ENCODE measurements around the gene EPX. TPM values are rescaled to one million over a fixed set of nuclear protein-coding genes. Genes with fewer than 3 reads are reported as not detected.

EPX gene
- total RNA-seq, 5 donors from 2014 or later (not counting 1 experiment from before 2014, with no cell fraction given): 0.13 TPM; not detected in 4

DNA sequence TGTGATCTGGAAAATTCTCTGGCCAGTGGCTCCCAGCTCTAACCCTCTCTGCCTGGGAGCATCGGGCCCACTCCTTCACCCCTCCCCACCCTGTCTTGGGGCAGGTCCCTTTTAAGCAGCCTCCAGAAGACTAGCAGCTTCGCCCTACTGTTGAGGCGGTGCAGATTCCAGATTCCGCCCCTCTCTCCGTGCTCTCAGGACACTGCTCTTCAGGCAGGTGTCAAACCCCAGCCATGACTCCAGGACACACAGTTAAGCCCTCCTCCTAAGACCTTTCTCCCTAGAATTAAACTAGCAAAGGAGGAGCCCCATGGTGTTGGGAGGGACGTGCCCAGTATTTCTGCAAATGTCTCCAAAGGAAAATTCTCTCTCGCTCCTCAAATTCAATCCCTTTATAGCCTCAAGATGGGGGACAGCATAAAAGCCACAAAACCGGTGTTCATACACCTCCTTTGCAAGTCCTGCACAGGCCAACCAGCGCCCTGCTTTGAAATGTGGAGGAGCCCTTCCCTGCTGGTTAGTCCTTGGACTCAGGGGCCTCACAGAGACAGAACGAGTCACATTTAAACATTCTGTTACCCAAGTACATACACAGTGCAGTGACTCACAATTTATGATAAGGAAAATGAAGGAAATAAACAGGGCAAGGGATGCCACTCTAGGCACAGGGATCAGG lies 53.0 kb downstream of the EPX start:
- WGBS (ENCODE audit: insufficient coverage): 90% methylated on average over 6 of the region's 10 CpGs
- H3K27ac ChIP-seq (ENCODE audit: low read length): no peak overlapping the region
- Mint-ChIP-seq H3K9me3 (no peaks in the 10 kb centered on the region), H3K36me3 (no peaks in the 10 kb centered on the region), H3K27ac (no peak overlapping the region), H3K27me3 (peaks cover 27 to 36% of the 10 kb centered on the region in 2 donors), H3K4me1 (peaks cover 11 to 21% (median 18%) of the 10 kb centered on the region in 3 donors), H3K4me3 (no peak overlapping the region)
- H3K36me3 ChIP-seq (ENCODE audit: control insufficient read depth in 2 of 2, extremely low read depth in 1 of 2, insufficient read depth in 1 of 2, low read length in 1 of 2): no peaks in the 10 kb centered on the region
- ChIA-PET CTCF (no interaction called here), POLR2A (no interaction called here)
- H3K9me3 ChIP-seq: no peaks in the 10 kb centered on the region
- H3K4me1 ChIP-seq (ENCODE audit: control insufficient read depth in 1 of 2, extremely low read depth in 1 of 2, insufficient read depth in 2 of 2, low read length in 2 of 2): peaks cover 0 to 21% of the 10 kb centered on the region in 2 experiments
- peaks cover 0 to 53% of the 10 kb centered on the region in 2 experiments for H3K27me3 ChIP-seq (replicated peaks in 1 of 2; ENCODE audit: control insufficient read depth in 2 of 2, extremely low read depth in 1 of 2, insufficient read depth in 2 of 2, low read length in 1 of 2)
- H3K4me3 ChIP-seq (ENCODE audit: control insufficient read depth in 1 of 2, extremely low read depth in 1 of 2, low read length in 1 of 2): no peak overlapping the region
- DNase-seq: no peak
- ATAC-seq (replicated peaks in 1 of 4): no peak

DNA sequence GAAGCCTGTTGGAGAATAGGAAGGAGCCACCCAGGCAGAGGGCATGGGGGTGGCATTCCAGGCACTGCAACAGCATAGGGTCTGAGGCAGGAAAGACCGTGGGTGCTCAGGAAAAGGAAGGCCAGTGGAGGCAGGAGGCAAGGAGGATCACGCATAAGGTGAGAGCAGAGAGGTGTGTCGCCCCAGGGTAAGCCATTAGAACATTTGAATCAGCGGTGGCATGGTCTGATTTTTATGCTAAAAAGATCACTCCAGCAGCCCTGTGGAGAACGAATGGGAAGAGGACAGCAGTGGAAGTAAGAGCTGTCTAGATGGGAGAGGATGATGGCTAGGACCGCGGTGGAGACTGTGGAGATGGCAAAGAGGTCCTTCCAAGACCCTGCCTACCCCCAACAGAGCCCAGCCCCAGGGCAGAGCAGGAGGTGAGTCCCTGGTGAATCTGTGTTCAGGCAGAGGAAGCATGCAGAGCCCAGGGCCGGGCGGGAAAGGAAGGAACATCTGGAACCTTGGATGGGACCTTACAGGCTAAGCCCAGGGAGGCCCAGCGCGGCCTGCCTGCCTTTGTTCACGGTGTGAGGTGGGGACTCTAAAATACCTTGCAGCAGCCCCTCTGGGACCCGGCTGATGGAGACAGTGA lies 53.7 kb downstream of the EPX start:
- WGBS (ENCODE audit: insufficient coverage): 82% methylated on average over 9 of the region's 13 CpGs
- Histone ChIP-seq H3K27me3 (replicated peaks in 1 of 2; ENCODE audit: control insufficient read depth in 2 of 2, extremely low read depth in 1 of 2, insufficient read depth in 2 of 2, low read length in 1 of 2) (peaks cover 0 to 49% of the 10 kb centered on the region in 2 experiments), H3K36me3 (ENCODE audit: control insufficient read depth in 2 of 2, extremely low read depth in 1 of 2, insufficient read depth in 1 of 2, low read length in 1 of 2) (no peaks in the 10 kb centered on the region), H3K9me3 (no peaks in the 10 kb centered on the region), H3K4me3 (ENCODE audit: control insufficient read depth in 1 of 2, extremely low read depth in 1 of 2, low read length in 1 of 2) (no peak overlapping the region), H3K4me1 (ENCODE audit: control insufficient read depth in 1 of 2, extremely low read depth in 1 of 2, insufficient read depth in 2 of 2, low read length in 2 of 2) (peaks cover 0 to 21% of the 10 kb centered on the region in 2 experiments), H3K27ac (ENCODE audit: low read length) (no peak overlapping the region)
- no peaks in the 10 kb centered on the region for H3K9me3 Mint-ChIP-seq
- H3K27me3 Mint-ChIP-seq: peaks cover 24 to 31% of the 10 kb centered on the region in 2 donors
- H3K4me3 Mint-ChIP-seq: no peak overlapping the region
- H3K27ac Mint-ChIP-seq: no peak overlapping the region
- no peaks in the 10 kb centered on the region for H3K36me3 Mint-ChIP-seq
- ATAC-seq (replicated peaks in 1 of 4) (no peak), DNase-seq (no peak)
- peaks cover 11 to 21% (median 18%) of the 10 kb centered on the region in 3 donors for H3K4me1 Mint-ChIP-seq
- ChIA-PET CTCF (no interaction called here), POLR2A (no interaction called here)

DNA sequence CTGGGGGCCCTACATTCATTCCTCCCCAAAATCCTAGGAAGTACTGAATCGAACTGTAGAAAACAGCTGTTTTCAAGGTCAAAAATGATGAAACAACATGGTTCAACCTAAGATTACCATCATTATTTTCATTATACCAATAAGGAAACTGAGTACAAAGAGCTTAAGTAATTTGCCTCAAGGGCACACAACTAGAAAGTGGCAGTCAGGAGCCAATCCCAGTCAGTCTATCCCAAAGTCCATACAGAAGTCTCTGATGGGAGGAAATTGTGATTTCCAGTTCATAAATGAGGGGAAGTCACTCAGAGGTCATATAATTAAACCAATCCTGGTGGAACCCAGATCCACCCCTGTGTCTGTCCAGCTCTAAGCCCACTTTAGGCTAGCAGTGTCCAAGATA lies 54.3 kb downstream of the EPX start:
- ATAC-seq (replicated peaks in 1 of 4): no peak
- H3K9me3 ChIP-seq: no peaks in the 10 kb centered on the region
- POLR2A ChIA-PET: no interaction called here
- CTCF ChIA-PET: no interaction called here
- H3K36me3 Mint-ChIP-seq: no peaks in the 10 kb centered on the region
- H3K27me3 ChIP-seq (replicated peaks in 1 of 2; ENCODE audit: control insufficient read depth in 2 of 2, extremely low read depth in 1 of 2, insufficient read depth in 2 of 2, low read length in 1 of 2): peaks cover 0 to 46% of the 10 kb centered on the region in 2 experiments
- no peak overlapping the region for H3K4me3 ChIP-seq (ENCODE audit: control insufficient read depth in 1 of 2, extremely low read depth in 1 of 2, low read length in 1 of 2)
- no peak overlapping the region for H3K27ac ChIP-seq (ENCODE audit: low read length)
- no peak overlapping the region for H3K27ac Mint-ChIP-seq
- no peaks in the 10 kb centered on the region for H3K9me3 Mint-ChIP-seq
- no peaks in the 10 kb centered on the region for H3K36me3 ChIP-seq (ENCODE audit: control insufficient read depth in 2 of 2, extremely low read depth in 1 of 2, insufficient read depth in 1 of 2, low read length in 1 of 2)
- WGBS (ENCODE audit: insufficient coverage): no CpG with 5 or more reads among the region's 1 CpG
- DNase-seq: no peak
- H3K4me1 Mint-ChIP-seq: peaks cover 11 to 21% (median 18%) of the 10 kb centered on the region in 3 donors
- no peak overlapping the region for H3K4me3 Mint-ChIP-seq
- peaks cover 0 to 21% of the 10 kb centered on the region in 2 experiments for H3K4me1 ChIP-seq (ENCODE audit: control insufficient read depth in 1 of 2, extremely low read depth in 1 of 2, insufficient read depth in 2 of 2, low read length in 2 of 2)
- peaks cover 20 to 27% of the 10 kb centered on the region in 2 donors for H3K27me3 Mint-ChIP-seq

DNA sequence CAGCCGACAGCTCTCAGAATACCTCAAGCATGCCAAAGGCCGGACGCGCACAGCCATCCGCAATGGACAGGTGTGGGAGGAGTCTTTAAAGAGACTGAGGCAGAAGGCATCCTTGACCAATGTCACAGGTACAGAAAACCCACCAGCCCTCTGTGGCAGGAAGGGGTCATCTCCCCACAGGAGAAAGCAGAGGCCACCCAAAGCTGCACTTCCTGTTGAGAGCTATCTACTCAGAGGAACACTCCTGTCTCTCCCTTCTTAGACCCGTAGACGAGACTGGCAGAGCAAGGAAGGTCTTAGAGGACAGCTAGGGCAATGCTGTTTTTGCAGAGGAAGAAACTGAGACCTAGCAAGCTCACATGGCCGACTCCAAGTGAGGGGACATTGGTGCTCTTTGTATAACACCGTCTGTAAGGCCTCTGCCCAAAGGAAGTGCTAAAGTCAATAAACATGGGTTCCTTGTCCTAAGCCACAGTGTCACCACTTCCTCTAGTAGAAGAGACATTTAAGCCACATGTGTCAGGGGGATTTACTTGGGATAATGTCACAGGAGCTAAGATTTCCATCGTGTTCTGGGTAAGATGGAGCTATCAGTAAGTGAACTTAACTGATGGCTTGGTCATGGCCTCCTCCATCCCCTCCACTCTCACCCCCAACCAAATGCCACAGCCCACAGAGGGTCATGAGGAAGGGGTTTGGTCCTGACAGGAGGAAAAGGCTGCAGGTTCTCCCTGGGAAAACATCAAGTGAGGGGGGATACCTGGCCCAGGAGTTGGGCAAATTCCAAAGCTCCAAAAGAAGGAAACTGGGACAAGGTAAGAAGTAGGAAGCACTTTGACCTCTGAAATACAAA lies 55.2 kb downstream of the EPX start:
- Histone ChIP-seq H3K4me3 (ENCODE audit: control insufficient read depth in 1 of 2, extremely low read depth in 1 of 2, low read length in 1 of 2) (no peak overlapping the region), H3K27ac (ENCODE audit: low read length) (no peak overlapping the region), H3K36me3 (ENCODE audit: control insufficient read depth in 2 of 2, extremely low read depth in 1 of 2, insufficient read depth in 1 of 2, low read length in 1 of 2) (no peaks in the 10 kb centered on the region), H3K27me3 (replicated peaks in 1 of 2; ENCODE audit: control insufficient read depth in 2 of 2, extremely low read depth in 1 of 2, insufficient read depth in 2 of 2, low read length in 1 of 2) (peaks cover 0 to 46% of the 10 kb centered on the region in 2 experiments), H3K9me3 (no peaks in the 10 kb centered on the region), H3K4me1 (ENCODE audit: control insufficient read depth in 1 of 2, extremely low read depth in 1 of 2, insufficient read depth in 2 of 2, low read length in 2 of 2) (peaks cover 0 to 18% of the 10 kb centered on the region in 2 experiments)
- CTCF ChIA-PET: interaction anchor here (0.6 to 1.3 kb wide), 5 partner anchors 19 to 191 kb away, joined by 3 to 6 read pairs (median 3); no protein-coding TSS in a partner anchor
- ATAC-seq (replicated peaks in 1 of 4): no peak
- POLR2A ChIA-PET: interaction anchor here in 1 of 2 donors (0.6 kb wide), 1 partner anchor 301 kb away, joined by 3 read pairs; no protein-coding TSS in a partner anchor
- WGBS (ENCODE audit: insufficient coverage): 33% methylated on average over 1 of the region's 10 CpGs
- H3K27ac Mint-ChIP-seq: no peak overlapping the region
- H3K4me1 Mint-ChIP-seq: peaks cover 11 to 21% (median 18%) of the 10 kb centered on the region in 3 donors
- DNase-seq: peak in 1 of 35 experiments; percentile 9
- H3K27me3 Mint-ChIP-seq: peaks cover 25 to 27% of the 10 kb centered on the region in 2 donors
- no peaks in the 10 kb centered on the region for H3K36me3 Mint-ChIP-seq
- peak overlapping the region in 1 of 3 donors; percentile 70 for H3K4me3 Mint-ChIP-seq
- no peaks in the 10 kb centered on the region for H3K9me3 Mint-ChIP-seq

DNA sequence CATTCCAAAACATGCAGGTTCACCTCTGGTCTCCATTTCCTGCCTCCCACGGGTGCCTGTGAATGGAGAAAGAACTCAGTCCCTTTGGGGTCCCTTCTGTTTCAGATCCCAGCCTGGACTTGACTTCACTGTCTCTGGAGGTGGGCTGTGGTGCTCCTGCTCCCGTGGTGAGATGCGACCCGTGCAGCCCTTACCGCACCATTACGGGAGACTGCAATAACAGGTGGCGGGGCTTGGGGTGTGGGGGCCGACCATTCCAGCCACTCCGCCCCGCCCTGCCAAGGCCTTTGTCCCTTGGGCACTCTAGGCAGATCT lies 56.4 kb downstream of the EPX start:
- no peaks in the 10 kb centered on the region for H3K36me3 ChIP-seq (ENCODE audit: control insufficient read depth in 2 of 2, extremely low read depth in 1 of 2, insufficient read depth in 1 of 2, low read length in 1 of 2)
- ChIA-PET POLR2A (no interaction called here), CTCF (interaction anchor here (1.0 to 1.8 kb wide), 5 partner anchors 10 to 239 kb away, joined by 3 to 6 read pairs (median 4); partner anchors contain the start of genes HSF5 (in 1 of the 2) and SUPT4H1 (in 1 of the 2))
- Mint-ChIP-seq H3K27me3 (peaks cover 16 to 24% of the 10 kb centered on the region in 2 donors), H3K4me1 (peaks cover 11 to 21% (median 18%) of the 10 kb centered on the region in 3 donors), H3K4me3 (peak overlapping the region; percentile 56 to 70 (median 68)), H3K27ac (no peak overlapping the region), H3K36me3 (no peaks in the 10 kb centered on the region), H3K9me3 (no peaks in the 10 kb centered on the region)
- H3K4me1 ChIP-seq (ENCODE audit: control insufficient read depth in 1 of 2, extremely low read depth in 1 of 2, insufficient read depth in 2 of 2, low read length in 2 of 2): peaks cover 0 to 18% of the 10 kb centered on the region in 2 experiments
- DNase-seq (no peak), ATAC-seq (replicated peaks in 1 of 4) (no peak)
- H3K27ac ChIP-seq (ENCODE audit: low read length): no peak overlapping the region
- H3K4me3 ChIP-seq (ENCODE audit: control insufficient read depth in 1 of 2, extremely low read depth in 1 of 2, low read length in 1 of 2): peak overlapping the region in 1 of 2 donors; percentile 49
- 59% methylated on average over 6 of the region's 10 CpGs for whole genome bisulfite sequencing (ENCODE audit: insufficient coverage)
- no peaks in the 10 kb centered on the region for H3K9me3 ChIP-seq
- H3K27me3 ChIP-seq (replicated peaks in 1 of 2; ENCODE audit: control insufficient read depth in 2 of 2, extremely low read depth in 1 of 2, insufficient read depth in 2 of 2, low read length in 1 of 2): peaks cover 0 to 44% of the 10 kb centered on the region in 2 experiments

Measured in T-cell (primary cell).